Neural progenitor cell (in vitro differentiated cells): ENCODE data around the gene SH2D4B. TPM values are rescaled to one million over a fixed set of nuclear protein-coding genes. Genes with fewer than 3 reads are reported as not detected.

ENCODE experiments used
- DNase-seq: peaks from one replicate; pipeline ENCODE4 v3.0.0-alpha.2; 2016; ENCODE audit warnings: low spot score
- H2AFZ ChIP-seq: fragments of 200-600 bp; sonication (generic); replicated peaks from 2 replicates; pipeline ENCODE4 v1.6.1; 2016; ENCODE audit warnings: antibody characterized with exemption
- H3F3A ChIP-seq: fragments of 200-600 bp; sonication (generic); 2 replicates; pipeline ENCODE4 v1.6.1; 2016; ENCODE audit warnings: antibody characterized with exemption, low read depth
- H3K27ac ChIP-seq: fragments of 200-600 bp; sonication (generic); 2 replicates; pipeline ENCODE4 v1.5.1; 2016; ENCODE audit warnings: mild to moderate bottlenecking
- H3K27me3 ChIP-seq: fragments of 200-600 bp; sonication (generic); 2 replicates; pipeline ENCODE4 v1.6.1; 2016; ENCODE audit warnings: mild to moderate bottlenecking, moderate library complexity
- H3K36me3 ChIP-seq: fragments of 200-600 bp; sonication (generic); 2 replicates; pipeline ENCODE4 v1.5.1; 2016
- H3K4me1 ChIP-seq: fragments of 200-600 bp; sonication (generic); 2 replicates; pipeline ENCODE4 v1.6.1; 2016; ENCODE audit warnings: mixed run types
- H3K4me2 ChIP-seq: fragments of 200-600 bp; sonication (generic); 2 replicates; pipeline ENCODE4 v1.6.1; 2016
- H3K4me3 ChIP-seq: fragments of 200-600 bp; sonication (generic); 2 replicates; pipeline ENCODE4 v1.5.1; 2016
- H3K79me2 ChIP-seq: fragments of 200-600 bp; sonication (generic); 2 replicates; pipeline ENCODE4 v1.6.1; 2016; ENCODE audit warnings: low read depth
- H3K9ac ChIP-seq: fragments of 200-600 bp; sonication (generic); 2 replicates; pipeline ENCODE4 v1.6.1; 2016
- H3K9me3 ChIP-seq: fragments of 200-600 bp; sonication (generic); 2 replicates; pipeline ENCODE4 v1.5.1; 2016; ENCODE audit warnings: low read depth
- H4K20me1 ChIP-seq: fragments of 200-600 bp; sonication (generic); 2 replicates; pipeline ENCODE4 v1.6.1; 2016; ENCODE audit warnings: low read depth
- H3K27ac Mint-ChIP-seq: 3 replicates; pipeline ENCODE4 v1.8.0; 2021; ENCODE audit warnings: mixed read lengths
- H3K27me3 Mint-ChIP-seq: 2 replicates; pipeline ENCODE4 v1.8.0; 2022; ENCODE audit warnings: low read depth, mild to moderate bottlenecking, inconsistent platforms, moderate library complexity, mixed read lengths; ENCODE audit not compliant: insufficient read depth
- H3K36me3 Mint-ChIP-seq: 3 replicates; pipeline ENCODE4 v1.8.0; 2021; ENCODE audit warnings: mixed read lengths
- H3K4me1 Mint-ChIP-seq: 3 replicates; pipeline ENCODE4 v1.8.0; 2021; ENCODE audit warnings: mixed read lengths
- H3K4me3 Mint-ChIP-seq: 3 replicates; pipeline ENCODE4 v1.8.0; 2021; ENCODE audit warnings: mild to moderate bottlenecking, moderate library complexity, mixed read lengths
- H3K9me3 Mint-ChIP-seq: 3 replicates; pipeline ENCODE4 v1.8.0; 2020; ENCODE audit warnings: mixed read lengths
- CTCF ChIP-seq: fragments of 200-600 bp; sonication (generic); IDR thresholded peaks from 2 replicates; pipeline ENCODE4 v1.5.1; 2017; ENCODE audit warnings: antibody characterized with exemption, mild to moderate bottlenecking
- EZH2 ChIP-seq: fragments of 200-600 bp; sonication (generic); IDR thresholded peaks from 2 replicates; pipeline ENCODE4 v1.6.1; 2017; ENCODE audit warnings: antibody characterized with exemption, mild to moderate bottlenecking, moderate library complexity
- EZH2phosphoT487 ChIP-seq: fragments of 200-600 bp; sonication (generic); IDR thresholded peaks from 2 replicates; pipeline ENCODE4 v1.6.1; 2017; ENCODE audit warnings: antibody characterized with exemption
- total RNA-seq: library from RNA; depleted of rRNA; stranded (reverse); fragments of >200 nt; gene quantifications from 2 replicates; pipeline ENCODE4 v1.2.3, GENCODE V29; 2015; ENCODE audit warnings: low replicate concordance

Gene SH2D4B
- total RNA-seq, 1 donor from 2014 or later = 0.11 TPM

DNA sequence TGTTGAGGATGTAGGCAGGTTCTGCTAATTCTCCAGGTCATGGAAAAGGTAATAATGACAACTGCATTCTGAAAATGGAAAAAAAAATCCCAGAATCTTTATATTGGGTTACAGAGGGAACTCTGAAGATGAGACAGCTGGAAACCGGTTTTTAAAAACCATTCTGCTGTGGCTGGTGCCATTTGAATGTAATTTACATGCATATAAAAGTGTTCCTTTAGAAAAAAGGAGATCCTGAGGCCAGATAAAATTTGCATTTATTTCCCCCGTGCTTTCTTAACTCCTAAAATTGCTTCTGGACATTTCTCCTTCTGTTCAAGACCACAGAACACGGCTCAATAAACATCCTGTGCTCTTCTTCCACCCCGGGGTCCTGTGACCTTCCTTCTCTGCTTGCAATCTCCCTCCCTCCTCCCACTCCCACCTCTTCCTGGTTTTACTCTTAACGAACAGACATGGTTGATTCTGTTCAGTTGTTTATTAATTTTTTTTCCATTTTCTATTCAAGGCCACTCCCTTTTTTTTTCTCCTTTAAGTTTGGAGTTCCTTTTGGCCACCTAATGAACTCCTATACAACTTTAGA lies 41.6 kb downstream of the SH2D4B start:
- Histone ChIP-seq H3K36me3 (no peaks in the 10 kb centered on the region), H3K27ac (no peak overlapping the region), H3K4me3 (no peak overlapping the region), H3F3A (no peaks in the 10 kb centered on the region), H3K27me3 (no peaks in the 10 kb centered on the region), H3K4me1 (no peaks in the 10 kb centered on the region), H4K20me1 (no peaks in the 10 kb centered on the region), H3K4me2 (no peak overlapping the region), H3K9me3 (no peaks in the 10 kb centered on the region), H2AFZ (no peak overlapping the region), H3K79me2 (no peaks in the 10 kb centered on the region), H3K9ac (no peak overlapping the region)
- Mint-ChIP-seq H3K9me3 (peaks cover 3% of the 10 kb centered on the region), H3K27ac (no peak overlapping the region), H3K4me1 (peaks cover 23% of the 10 kb centered on the region), H3K4me3 (no peak overlapping the region), H3K27me3 (peaks cover 7% of the 10 kb centered on the region), H3K36me3 (no peaks in the 10 kb centered on the region)
- TF ChIP-seq CTCF = no peak
- no peak for DNase-seq

DNA sequence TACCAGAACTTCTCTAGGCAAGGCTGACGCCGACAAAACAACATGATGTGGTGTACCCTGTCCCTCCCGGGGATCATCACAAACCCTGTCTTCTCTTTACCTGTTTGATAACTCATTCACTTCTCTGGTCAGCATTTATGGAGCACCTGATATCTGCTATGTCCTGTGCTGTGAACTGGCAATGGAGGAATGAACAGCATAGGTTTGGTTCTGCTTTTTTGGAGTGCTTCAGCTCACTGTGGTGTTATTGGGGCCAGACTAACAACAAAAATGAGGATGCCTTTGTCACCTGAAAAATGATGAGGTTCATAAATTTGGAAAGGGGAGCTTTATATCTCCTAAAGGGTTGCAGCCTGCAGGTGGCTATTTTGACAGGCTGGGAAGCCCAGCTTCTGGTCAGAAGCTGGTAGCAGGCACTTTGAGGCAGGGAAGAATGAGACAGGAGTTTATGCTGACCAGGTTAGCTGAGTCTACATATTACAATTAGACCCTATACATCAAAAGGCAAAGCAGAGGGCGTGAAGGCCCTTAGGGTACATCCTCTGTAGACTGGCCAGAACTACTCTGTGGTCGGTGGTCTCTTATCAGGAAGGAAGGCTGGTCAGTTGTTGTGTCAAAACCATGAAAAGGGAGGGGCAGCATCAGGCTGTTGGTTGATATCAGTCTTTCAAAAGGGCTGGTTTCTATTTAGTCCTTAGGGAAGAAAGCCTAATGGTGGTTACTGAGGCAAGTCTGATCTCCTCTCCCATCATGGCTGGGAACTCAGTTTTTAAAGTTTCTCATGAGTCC lies 42.3 kb downstream of the SH2D4B start:
- Histone ChIP-seq H3K4me2 (no peak overlapping the region), H3K27ac (no peak overlapping the region), H3K4me1 (no peaks in the 10 kb centered on the region), H3K9ac (no peak overlapping the region), H3K4me3 (no peak overlapping the region), H3K79me2 (no peaks in the 10 kb centered on the region), H3F3A (no peaks in the 10 kb centered on the region), H4K20me1 (no peaks in the 10 kb centered on the region), H2AFZ (no peak overlapping the region), H3K27me3 (no peaks in the 10 kb centered on the region), H3K9me3 (no peaks in the 10 kb centered on the region), H3K36me3 (no peaks in the 10 kb centered on the region)
- Mint-ChIP-seq H3K27ac (no peak overlapping the region), H3K4me1 (peaks cover 23% of the 10 kb centered on the region), H3K27me3 (peaks cover 7% of the 10 kb centered on the region), H3K4me3 (no peak overlapping the region), H3K9me3 (peaks cover 3% of the 10 kb centered on the region), H3K36me3 (no peaks in the 10 kb centered on the region)
- no peak for TF ChIP-seq EZH2
- TF ChIP-seq EZH2phosphoT487 = no peak
- no peak for TF ChIP-seq CTCF
- no peak for DNase-seq

DNA sequence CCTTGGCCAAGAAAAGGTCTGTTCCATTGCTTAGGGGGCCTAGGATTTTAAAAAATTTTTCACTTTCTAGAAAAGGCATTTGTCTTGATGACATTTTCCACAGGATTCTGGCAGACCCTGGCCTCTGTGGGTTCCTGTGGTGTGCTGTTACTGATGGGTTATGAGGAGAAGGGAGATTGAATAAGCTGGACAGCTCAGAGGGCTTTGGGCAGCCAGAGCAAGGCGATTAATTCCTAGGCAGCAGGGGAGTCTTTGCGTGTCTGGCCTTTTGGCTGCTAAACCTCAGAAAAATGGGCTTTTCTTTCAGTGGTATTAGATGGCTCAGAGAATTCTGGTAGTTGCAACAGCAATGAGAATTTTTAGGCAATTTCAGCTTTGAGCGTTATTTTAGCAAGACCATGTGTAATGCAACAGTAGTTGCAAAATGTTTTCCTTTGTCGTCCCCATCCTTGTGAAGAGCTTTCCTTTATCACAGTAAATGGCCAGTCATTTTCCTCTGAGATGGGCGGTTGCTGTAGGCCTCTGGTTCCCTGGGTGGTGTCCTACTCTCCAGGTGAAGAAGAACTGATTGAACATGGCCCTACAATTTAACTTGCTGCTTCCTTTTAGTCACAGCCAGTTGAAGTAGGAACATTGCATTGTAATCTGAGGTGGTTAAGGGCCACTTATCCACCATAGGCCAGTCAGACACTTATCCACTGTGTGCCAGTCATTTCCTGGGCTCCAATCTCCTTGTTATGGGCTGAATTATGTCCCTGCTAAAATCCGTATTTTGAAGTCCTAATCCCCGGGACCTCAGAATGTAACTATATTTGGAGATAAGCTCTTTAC lies 43.2 kb downstream of the SH2D4B start:
- Histone ChIP-seq H4K20me1 (no peaks in the 10 kb centered on the region), H3K9ac (no peak overlapping the region), H3K79me2 (no peaks in the 10 kb centered on the region), H3K36me3 (no peaks in the 10 kb centered on the region), H3K4me2 (no peak overlapping the region), H3K27me3 (no peaks in the 10 kb centered on the region), H3F3A (no peaks in the 10 kb centered on the region), H3K9me3 (no peaks in the 10 kb centered on the region), H3K4me1 (no peaks in the 10 kb centered on the region), H3K27ac (no peak overlapping the region), H2AFZ (no peak overlapping the region), H3K4me3 (no peak overlapping the region)
- TF ChIP-seq EZH2phosphoT487 = no peak
- no peak for TF ChIP-seq CTCF
- no peak for TF ChIP-seq EZH2
- Mint-ChIP-seq H3K4me1 (peaks cover 23% of the 10 kb centered on the region), H3K9me3 (peaks cover 3% of the 10 kb centered on the region), H3K27me3 (peaks cover 7% of the 10 kb centered on the region), H3K36me3 (no peaks in the 10 kb centered on the region), H3K4me3 (no peak overlapping the region), H3K27ac (no peak overlapping the region)
- no peak for DNase-seq
